Posterior vena cava (tissue), 2 donors: ENCODE measurements around the gene FGF18. TPM values are rescaled to one million over a fixed set of nuclear protein-coding genes. Genes with fewer than 3 reads are reported as not detected.
"Not testable (repeated sequence)": the region's sequence is repeated elsewhere in the genome, so short reads cannot be mapped to it uniquely, and the experiment has no call there.

ENCODE experiments used
- DNase-seq: peaks from one replicate; pipeline ENCODE4 v3.0.0-alpha.2; 2020; ENCODE audit warnings: low spot score
- intact Hi-C, 2 donors: fragments of 100-400 bp; cut with DNase I; formaldehyde crosslinking; loops; one replicate each; pipeline versions ENCODE4 v1.14.1 to v1.14.2; 2022 to 2023
- long read RNA-seq, 2 donors: library from polyadenylated mRNA; unstranded; transcript quantifications; one replicate each; pipeline ENCODE4 v2.0.0, GENCODE V29; 2020 to 2021
- total RNA-seq, 2 donors: library from RNA; stranded (reverse); fragmentation: NEBNext Ultra II Directional; extraction: Animal tissue kit (Norgen Biotek cat#: 25700); gene quantifications; one replicate each; pipeline ENCODE4 v1.2.1, GENCODE V29; 2021
- donor health status: DM: yes; HTN: yes; CAD: no.
- donor health status: DM: yes; HTN: yes; CAD: no.

Gene FGF18
- 10 to 100 TPM in 1 of 2 donors, 1 to 10 TPM in 1; 6.6 to 11.5 TPM for total RNA-seq
- long read RNA-seq, donor 1, transcript FGF18-201 (5 exons, 1,986 nt), result major isoform, 18 of 22 reads
- long read RNA-seq, donor 1, partial matches to known transcripts, result 3 of 22 reads
- long read RNA-seq, donor 1, other reads (novel, unspliced or antisense), result 1 of 22 reads
- long read RNA-seq, donor 2, partial matches to known transcripts, result 0 of 4 reads
- long read RNA-seq, donor 2, other reads (novel, unspliced or antisense), result 3 of 4 reads

GRCh38 chr5:171418982-171419687, at the start of gene FGF18:
Gene FGF18, plus strand, starts transcription at chr5:171419647. Its CDS starts 553 bp downstream, at chr5:171420200.
- intact Hi-C loops, result loop anchor here in 1 of 2 donors (5.0 kb wide), 1 partner anchor 488 kb away; no protein-coding TSS in a partner anchor
- DNase-seq, result peak; percentile 86

GRCh38 chr5:171369898-171370297, 49.5 kb upstream of the FGF18 start:
- intact Hi-C loops, result no loop called here
- DNase-seq, result peak; percentile 31

- intact Hi-C loops, result not testable (repeated sequence)
Observed at GRCh38 chr5:171370881-171371280, 48.6 kb upstream of the FGF18 start.

GRCh38 chr5:171371326-171371725, 48.1 kb upstream of the FGF18 start:
- peak; percentile 71 for DNase-seq
- intact Hi-C loops, result no loop called here

More at GRCh38 chr5:171370881-171371280, 48.6 kb upstream of the FGF18 start:
- not testable (repeated sequence) for DNase-seq

GRCh38 chr5:171379961-171380360, 39.5 kb upstream of the FGF18 start:
- peak; percentile 58 for DNase-seq

GRCh38 chr5:171384416-171384815, 35.0 kb upstream of the FGF18 start:
- DNase-seq, result not testable (repeated sequence)

More at GRCh38 chr5:171379961-171380360, 39.5 kb upstream of the FGF18 start:
- intact Hi-C loops, result no loop called here

GRCh38 chr5:171384999-171385398, 34.4 kb upstream of the FGF18 start:
- intact Hi-C loops, DNase-seq: not testable (repeated sequence)

More at GRCh38 chr5:171384416-171384815, 35.0 kb upstream of the FGF18 start:
- intact Hi-C loops, result not testable (repeated sequence)

GRCh38 chr5:171386006-171386671, 33.3 kb upstream of the FGF18 start:
- intact Hi-C loops, result no loop called here
- peak; percentile 41 for DNase-seq

GRCh38 chr5:171386861-171387344, 32.5 kb upstream of the FGF18 start:
- DNase-seq, result no peak
- intact Hi-C loops, result no loop called here

GRCh38 chr5:171387345-171387969, 32.0 kb upstream of the FGF18 start, which contains the start of gene NPM1:
Gene NPM1, plus strand, starts transcription at chr5:171387849. Its CDS starts 100 bp downstream, at chr5:171387949.
- intact Hi-C loops, result no loop called here
- DNase-seq, result peak; percentile 99

GRCh38 chr5:171387970-171388815, 31.3 kb upstream of the FGF18 start:
- DNase-seq, result peak; percentile 93

GRCh38 chr5:171388816-171389168, 30.7 kb upstream of the FGF18 start:
- DNase-seq, result no peak
- intact Hi-C loops, result no loop called here

More at GRCh38 chr5:171387970-171388815, 31.3 kb upstream of the FGF18 start:
- intact Hi-C loops, result no loop called here

- DNase-seq, result no peak
- intact Hi-C loops, result no loop called here
Observed at GRCh38 chr5:171390883-171391677, 28.4 kb upstream of the FGF18 start.

GRCh38 chr5:171391996-171392577, 27.4 kb upstream of the FGF18 start:
- intact Hi-C loops, result no loop called here
- no peak for DNase-seq

GRCh38 chr5:171392585-171393159, 26.8 kb upstream of the FGF18 start:
- DNase-seq, result no peak
- intact Hi-C loops, result no loop called here

- DNase-seq, result no peak
Observed at GRCh38 chr5:171395042-171395441, 24.4 kb upstream of the FGF18 start.

GRCh38 chr5:171396583-171396982, 22.9 kb upstream of the FGF18 start:
- DNase-seq, intact Hi-C loops: not testable (repeated sequence)

More at GRCh38 chr5:171395042-171395441, 24.4 kb upstream of the FGF18 start:
- intact Hi-C loops, result no loop called here
